ENCODE data around the gene SIL1. TPM values are rescaled to one million over a fixed set of nuclear protein-coding genes. Genes with fewer than 3 reads are reported as not detected.
"Not testable (repeated sequence)": the region's sequence is repeated elsewhere in the genome, so short reads cannot be mapped to it uniquely, and the experiment has no call there.

The SIL1 gene
- total RNA-seq, 1 donor: 31.7 TPM

DNA sequence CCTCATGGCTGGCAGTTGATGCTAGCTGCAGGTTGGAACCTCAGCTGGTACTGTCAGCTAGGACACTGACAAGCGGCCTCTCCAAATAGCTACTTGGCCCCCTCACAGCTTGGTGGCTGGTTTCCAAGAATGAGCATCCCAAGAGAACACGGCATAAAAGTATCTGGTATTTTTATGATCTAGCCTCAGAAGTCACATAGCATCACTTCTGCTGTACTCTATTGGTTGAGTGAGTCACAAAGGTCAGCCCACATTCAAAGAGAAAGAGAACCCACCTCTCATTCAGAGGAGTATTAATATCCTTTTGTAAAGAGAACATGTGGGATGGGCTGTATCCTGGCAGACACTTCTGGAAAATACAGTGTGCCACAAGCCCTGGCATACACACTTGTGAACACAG lies 6.0 kb upstream of the SIL1 start:
- TF ChIP-seq CTCF (IDR thresholded peaks at IDR 0.05; ENCODE audit: insufficient read depth, low read length): no peak
- no peak for DNase-seq (ENCODE audit: low read depth)
- H3K4me3 ChIP-seq (ENCODE audit: low read depth, low read length): no peak overlapping the region

DNA sequence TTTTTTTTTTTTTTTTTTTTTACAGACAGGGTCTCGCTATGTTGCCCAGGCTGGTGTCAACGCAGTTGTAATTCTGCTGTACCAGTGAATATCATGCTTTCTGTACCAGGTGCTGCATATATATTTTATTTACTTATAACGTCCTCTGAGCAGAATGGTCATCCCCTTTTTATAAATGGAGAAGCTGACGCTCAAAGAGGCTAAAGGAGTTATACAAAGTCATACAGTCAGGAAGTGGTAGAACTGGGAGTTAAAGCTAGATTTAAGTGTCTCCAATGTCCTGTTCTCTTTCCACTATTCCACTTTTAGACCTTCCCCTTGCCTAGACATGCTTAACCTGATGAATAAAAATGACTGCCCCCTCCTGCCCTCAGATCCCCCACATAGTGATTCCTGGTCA lies 1.2 kb upstream of the SIL1 start:
- H3K4me3 ChIP-seq (ENCODE audit: low read depth, low read length): no peak overlapping the region
- DNase-seq (ENCODE audit: low read depth): no peak
- no peak for TF ChIP-seq CTCF (IDR thresholded peaks at IDR 0.05; ENCODE audit: insufficient read depth, low read length)

DNA sequence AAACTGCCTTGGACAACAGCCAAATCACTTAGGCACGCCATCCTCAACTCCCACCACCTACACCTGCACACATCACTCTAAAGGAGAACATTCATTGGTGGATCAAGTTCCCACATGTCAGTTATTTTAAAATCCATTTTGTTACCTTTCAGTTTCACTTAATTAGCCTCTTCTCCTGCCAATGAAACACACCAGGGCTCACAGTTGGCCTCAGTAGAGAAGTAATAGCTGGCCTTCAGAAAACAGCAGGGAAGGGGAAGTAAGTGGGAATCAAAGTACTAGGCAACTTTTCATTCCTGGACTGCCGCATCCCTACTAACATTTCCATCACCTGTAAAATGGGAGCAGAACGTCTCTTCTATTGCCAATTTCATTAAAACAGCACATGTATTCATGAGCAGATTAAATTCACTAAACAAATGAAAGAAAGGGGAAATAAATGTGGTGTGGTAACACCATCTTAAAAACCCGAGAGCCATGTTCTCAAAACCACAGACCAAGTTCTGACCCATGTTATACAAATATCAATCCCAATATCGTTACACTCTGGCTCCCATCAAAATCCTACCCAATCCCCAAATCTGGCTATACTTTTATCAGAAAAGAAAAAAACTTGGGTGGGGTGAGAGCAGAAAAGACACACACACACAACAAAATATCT lies 1.7 kb downstream of the SIL1 start:
- no peak overlapping the region for H3K4me3 ChIP-seq (ENCODE audit: low read depth, low read length)
- no peak for TF ChIP-seq CTCF (IDR thresholded peaks at IDR 0.05; ENCODE audit: insufficient read depth, low read length)
- no peak for DNase-seq (ENCODE audit: low read depth)

- DNase-seq (ENCODE audit: low read depth): no peak
- no peak overlapping the region for H3K4me3 ChIP-seq (ENCODE audit: low read depth, low read length)
- no peak for TF ChIP-seq CTCF (IDR thresholded peaks at IDR 0.05; ENCODE audit: insufficient read depth, low read length)
Observed at GRCh38 chr5:139194486-139194885, 3.7 kb downstream of the SIL1 start.

DNA sequence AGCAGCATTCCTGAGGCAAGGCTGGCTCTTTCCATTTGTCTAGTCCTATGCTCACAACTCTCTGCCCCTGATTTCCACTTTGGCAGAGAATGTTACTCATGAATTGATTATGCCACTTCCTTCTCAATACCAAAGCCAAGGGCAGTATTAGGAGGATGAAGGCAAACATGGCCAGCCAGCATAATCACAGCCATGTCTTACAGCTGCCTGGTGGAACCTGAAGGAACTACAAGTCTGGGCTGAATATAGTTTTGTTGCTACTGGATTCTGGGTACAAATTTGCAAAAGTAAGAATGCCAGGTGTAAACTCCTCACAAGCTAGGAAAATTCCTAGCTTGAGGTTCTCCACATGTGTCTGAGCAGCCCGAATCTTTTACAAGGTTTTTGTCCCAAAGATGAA lies 4.2 kb downstream of the SIL1 start:
- peak; percentile 42 for TF ChIP-seq CTCF (IDR thresholded peaks at IDR 0.05; ENCODE audit: insufficient read depth, low read length)
- no peak for DNase-seq (ENCODE audit: low read depth)
- H3K4me3 ChIP-seq (ENCODE audit: low read depth, low read length): no peak overlapping the region

GRCh38 chr5:139192906-139193305 lies 5.3 kb downstream of the SIL1 start:
- not testable (repeated sequence) for DNase-seq (ENCODE audit: low read depth); H3K4me3 ChIP-seq (ENCODE audit: low read depth, low read length)

DNA sequence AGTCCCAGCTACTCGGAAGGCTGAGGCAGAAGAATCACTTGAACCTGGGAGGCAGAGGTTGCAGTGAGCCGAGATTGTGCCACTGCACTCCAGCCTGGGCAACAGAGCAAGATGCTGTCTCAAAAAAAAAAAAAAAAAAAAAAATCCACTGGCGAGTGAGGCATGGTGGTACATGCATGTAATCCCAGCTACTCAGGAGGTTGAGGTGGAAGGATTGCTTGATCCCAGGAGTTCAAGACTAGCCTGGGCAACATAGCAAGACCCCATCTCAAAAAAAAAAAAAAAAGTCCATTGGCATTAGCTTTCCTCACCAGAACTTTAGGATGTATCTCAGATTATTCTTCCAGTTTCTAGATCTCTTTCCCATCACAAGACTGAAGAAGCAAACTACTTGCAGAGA lies 6.2 kb downstream of the SIL1 start:
- not testable (repeated sequence) for H3K4me3 ChIP-seq (ENCODE audit: low read depth, low read length); DNase-seq (ENCODE audit: low read depth)

DNA sequence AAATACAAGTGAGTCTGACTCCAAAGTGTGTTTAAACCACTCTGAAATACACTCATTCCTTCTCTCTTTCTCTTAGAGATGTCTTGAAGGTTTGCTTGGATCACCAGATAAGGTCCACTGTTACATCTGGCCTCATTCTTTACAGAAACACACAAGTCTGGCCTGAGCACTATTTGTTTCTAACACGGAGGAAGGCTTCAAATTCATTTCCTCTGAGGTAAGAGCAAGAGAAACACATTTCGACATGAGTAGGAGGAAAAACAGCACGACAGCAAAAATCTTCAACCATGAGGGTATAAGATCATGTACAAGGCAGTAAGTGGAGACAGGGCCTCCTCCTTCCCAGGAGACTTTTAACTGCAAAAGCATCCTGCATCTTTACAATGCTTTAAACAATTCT lies 8.0 kb downstream of the SIL1 start:
- peak; percentile 84 for DNase-seq (ENCODE audit: low read depth)

More for the DNA sequence above, 8.0 kb downstream of the SIL1 start:
- TF ChIP-seq CTCF (IDR thresholded peaks at IDR 0.05; ENCODE audit: insufficient read depth, low read length): no peak
- no peak overlapping the region for H3K4me3 ChIP-seq (ENCODE audit: low read depth, low read length)

All from fibroblast of the aortic adventitia (primary cell).